ENCODE data around the gene ITGB2.

GRCh38 chr21:44894687-44895302, 25.9 kb downstream of the ITGB2 start:
- TF ChIP-seq CTCF (IDR thresholded peaks at IDR 0.05; ENCODE audit: low read depth, low read length) (no peak), POLR2A (IDR thresholded peaks at IDR 0.05; ENCODE audit: extremely low read depth, insufficient read length) (no peak)

Data from NB4 (cell line).